GF-D8 (cell line): ENCODE data around the gene ADRB2.
"Not testable (repeated sequence)": the region's sequence is repeated elsewhere in the genome, so short reads cannot be mapped to it uniquely, and the experiment has no call there.

Experiments used
- DNase-seq: peaks from one replicate; lab custom pipeline; 2025; lab: John Stamatoyannopoulos, UW

Gene ADRB2

DNA sequence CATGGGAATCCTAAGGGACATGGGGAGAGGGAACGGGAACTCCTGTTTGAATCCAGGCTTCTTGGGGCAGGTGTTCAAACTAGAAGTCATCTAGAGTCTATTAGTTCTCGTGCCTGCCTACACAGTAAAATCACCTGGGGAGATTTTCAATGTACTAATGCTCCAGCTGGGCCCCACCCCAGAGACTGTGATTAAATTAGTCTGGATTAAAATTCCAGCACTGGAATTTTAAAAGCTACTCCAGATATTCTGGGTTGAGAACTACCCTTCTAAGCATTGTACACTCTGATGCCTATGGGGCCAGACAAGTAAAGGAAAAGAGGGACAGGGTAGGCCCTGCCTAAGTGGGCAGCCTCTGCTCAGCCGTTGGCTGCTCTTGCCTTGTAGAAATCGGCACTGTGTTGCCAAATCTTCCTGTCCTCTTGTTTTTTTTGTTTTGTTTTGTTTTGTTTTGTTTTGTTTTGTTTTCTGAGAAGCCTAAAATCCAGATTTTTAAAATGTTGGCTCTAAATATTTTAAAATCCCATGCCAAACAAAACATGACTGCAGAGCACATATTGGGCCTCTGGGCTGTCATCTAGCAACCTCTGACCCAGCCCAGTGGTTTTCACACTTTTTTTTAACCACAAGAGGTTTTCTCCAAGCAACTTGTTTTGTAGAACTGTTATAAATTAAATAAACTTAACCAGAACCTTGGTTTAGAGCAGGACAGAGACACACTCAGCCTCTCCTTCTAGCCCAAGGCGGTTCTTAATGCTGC lies 29.0 kb downstream of the ADRB2 start:
- DNase-seq, result no peak

DNA sequence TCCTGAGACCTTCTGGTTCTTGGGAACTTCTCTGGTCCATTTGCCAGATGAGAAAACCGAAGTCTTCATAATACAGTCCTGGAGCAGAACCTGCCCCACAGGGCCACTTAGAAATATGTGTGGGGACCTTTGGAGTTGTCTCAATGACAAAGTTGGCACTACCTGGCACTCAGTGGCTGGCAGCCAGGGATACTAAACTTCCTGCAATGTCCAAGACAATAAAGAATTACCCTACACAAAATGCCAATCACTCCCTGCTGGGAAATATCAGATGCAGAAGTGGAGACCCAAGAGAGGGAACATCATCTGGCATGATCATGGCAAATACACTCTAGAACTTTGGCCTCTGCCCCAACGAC lies 29.6 kb downstream of the ADRB2 start:
- DNase-seq, result no peak

DNA sequence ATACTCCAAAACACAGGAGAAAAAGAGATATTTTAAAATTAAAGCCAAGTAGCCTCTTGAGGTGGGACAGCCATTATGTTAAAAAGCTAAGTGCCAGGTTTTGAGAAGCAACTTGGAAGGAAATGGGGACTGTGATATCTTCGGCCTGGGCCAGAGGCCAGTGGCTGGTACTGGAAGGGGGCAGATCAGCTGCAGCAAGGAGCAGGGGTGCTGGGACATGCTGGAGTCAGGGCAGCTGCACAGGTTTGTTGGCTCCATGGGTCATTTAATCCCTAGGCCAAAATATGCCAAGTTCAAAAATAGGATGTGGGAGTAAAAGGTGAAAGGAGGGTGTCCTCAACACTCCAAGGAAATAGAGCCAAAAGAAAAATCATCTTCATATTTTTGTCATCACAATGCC lies 30.0 kb downstream of the ADRB2 start:
- no peak for DNase-seq

DNA sequence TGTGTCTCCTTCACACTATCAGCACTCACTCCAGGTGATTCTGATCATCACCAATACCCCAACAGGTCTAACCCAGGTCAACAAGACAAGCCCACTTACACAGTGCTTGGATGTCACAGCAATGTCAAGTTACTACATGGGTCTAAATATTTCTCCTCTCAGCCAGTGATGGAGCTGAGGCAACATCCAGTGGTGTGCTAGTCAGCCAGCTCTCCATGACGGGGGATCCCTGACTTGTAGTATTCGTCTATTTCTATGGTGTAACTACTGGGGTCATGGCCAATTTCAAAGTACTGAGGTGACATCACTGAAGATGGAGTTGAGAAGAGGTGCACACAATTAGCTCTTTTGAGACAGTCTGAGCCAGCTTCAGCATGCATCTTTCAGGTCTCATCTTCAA lies 31.1 kb downstream of the ADRB2 start:
- no peak for DNase-seq

DNA sequence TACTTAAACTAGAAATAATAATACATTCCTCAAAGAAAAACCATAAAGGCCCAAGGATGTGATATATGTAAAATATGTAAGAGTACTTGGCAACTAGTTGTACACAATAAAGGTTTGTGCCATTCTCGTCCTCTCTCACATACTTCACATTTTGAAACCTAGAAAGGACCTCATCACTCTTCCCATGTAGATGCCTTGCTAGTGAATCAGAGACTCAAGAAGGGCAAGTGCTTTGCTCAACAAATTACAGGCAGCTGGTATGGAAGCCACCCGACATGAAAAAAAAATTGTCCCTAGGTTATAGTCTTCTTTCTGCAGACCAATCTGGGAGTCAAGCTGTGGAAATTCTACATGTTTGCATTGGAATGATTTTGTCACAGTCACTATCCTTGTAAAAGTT lies 31.7 kb downstream of the ADRB2 start:
- DNase-seq, result no peak

DNA sequence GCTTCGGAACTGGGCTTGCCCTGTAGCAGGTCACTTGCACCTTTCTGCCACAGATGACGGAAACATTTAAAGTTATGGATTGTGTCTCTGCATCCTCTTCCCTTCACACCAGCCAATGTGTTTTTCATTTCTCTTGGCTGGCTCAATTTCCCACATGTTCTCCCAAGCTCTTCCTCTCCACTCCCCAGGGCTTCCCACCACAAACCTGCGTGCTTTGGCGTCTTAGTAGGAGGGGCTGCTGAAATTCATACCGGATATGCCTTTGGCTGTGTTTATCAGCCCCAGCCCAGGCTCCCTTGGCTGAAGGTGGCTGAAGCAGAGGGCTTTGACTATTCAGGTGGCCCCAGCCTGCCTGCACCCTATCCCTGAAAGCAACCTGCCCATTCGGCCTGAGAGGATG lies 32.1 kb downstream of the ADRB2 start:
- DNase-seq, result no peak

DNA sequence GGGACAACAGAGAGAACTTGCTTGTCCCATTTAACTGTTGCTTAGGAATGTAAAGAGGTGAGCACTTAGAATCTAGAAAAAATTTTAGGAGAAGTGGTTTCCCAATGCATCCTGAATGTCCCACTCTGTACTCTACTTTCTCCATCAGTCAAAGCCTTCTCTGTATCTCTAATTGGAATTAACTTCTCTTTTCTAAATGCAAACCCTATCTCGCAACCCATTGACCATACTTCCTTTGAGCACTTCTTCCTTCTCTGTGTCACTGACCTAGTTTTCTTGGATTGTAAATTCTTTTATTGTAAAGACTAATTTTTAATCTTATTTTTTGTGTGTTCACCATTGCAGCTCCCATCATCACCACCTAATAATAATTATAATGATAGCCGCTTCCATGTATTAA lies 33.3 kb downstream of the ADRB2 start:
- DNase-seq, result peak; percentile 28

DNA sequence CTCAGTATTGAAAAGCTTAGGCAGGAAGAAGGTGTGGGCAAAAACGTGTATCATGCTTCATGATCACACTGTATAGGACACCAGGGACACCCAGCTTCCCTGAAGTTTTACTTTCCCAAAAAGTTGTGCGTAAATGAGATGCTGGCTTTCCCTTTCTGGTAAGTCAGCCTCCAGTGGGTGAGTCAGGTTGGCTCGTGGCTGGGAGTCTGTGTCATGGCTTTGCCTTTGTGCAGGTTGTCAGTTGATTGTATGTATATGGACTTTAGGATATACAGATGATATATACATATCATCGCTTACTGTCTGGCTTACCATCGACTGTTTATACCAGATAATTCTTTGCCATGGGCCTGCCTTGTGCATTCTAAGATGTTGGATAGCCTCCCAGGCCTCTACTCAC lies 34.2 kb downstream of the ADRB2 start:
- no peak for DNase-seq

DNA sequence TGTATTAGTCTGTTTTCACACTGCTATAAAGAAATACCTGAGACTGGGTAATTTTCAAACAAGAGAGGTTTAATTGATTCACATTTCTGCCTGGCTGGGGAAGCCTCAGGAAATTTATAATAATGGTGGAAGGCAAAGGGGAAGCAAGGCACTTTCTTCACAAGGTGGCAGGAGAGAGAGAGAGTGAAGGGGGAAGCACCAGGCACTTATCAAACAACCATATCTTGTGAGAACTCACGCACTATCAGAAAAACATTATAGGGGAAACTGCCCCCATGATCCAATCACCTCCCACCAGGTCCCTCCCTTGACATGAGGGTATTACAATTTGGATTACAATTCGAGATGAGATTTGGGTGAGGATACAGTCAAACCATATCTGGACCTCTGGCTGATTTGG lies 34.7 kb downstream of the ADRB2 start:
- no peak for DNase-seq

DNA sequence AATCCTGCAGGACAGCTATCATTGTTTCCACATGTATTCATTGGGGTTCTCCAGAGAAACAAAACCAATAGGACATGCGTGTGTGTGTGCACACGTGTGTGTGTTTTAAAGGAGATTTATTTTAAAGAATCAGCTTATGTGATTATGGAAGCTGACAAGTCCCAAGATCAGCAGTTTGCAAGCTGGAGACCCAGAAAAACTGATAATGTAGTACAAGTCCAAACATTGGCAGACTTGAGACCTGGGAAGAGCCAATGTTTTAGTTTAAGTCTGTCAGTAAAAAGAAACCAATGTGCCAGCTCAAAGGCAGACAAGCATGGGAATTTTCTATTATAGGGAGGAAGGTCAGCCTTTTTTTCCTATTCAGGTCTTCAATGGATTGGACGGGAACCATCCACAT lies 35.3 kb downstream of the ADRB2 start:
- DNase-seq, result no peak

DNA sequence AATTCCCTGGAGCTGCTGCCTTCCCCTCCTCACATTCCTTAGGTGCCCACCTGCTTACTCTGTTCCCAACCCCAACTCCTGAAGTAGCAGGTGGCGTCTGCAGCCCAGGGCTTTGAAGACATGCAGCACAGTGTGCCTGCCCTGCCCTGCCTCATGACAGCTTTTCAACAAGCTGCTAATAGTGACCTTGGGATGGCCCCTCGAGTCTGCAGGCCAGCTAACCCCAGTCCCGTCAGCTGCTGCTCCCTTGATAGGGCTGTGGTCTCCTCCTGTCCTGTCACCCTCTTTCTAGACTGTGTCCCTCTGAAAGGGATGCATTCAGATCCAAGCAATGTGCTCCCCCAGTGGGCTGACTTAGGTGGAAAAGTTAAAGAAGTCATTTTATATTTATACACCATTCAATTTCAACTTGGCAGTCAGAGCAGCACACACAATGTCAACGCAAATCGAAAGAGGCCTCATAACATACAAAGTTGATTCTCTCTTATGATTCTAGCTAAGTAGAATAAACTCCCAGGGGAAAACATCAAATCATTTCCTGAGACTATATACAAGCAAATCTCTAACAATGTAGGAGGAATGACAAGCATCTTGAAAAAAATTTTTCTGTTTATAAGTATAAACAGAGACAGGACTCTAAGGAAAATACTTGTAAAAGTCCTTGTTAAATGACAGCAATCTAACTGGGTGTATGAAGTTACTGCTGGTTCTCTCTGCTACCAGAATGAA lies 37.9 kb downstream of the ADRB2 start:
- no peak for DNase-seq

DNA sequence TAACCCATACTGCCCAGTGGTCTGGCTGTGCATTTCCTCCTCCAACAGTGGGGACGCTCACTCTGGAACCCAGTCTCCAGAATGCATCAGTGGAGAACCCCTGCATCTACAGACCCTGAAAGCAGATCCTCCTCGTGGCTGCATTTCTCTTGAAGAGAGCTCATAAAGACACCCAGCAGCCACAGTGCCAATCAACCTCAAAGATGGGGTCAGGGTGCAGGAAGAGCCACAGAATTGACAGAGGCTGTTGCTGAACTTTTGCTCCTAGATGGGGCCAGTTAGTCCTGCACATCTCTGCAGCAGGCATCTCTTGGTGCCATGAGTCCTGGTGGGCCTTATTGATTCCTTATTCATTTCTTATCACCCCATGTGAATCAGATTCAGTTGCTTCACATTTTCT lies 39.6 kb downstream of the ADRB2 start:
- DNase-seq, result no peak

DNA sequence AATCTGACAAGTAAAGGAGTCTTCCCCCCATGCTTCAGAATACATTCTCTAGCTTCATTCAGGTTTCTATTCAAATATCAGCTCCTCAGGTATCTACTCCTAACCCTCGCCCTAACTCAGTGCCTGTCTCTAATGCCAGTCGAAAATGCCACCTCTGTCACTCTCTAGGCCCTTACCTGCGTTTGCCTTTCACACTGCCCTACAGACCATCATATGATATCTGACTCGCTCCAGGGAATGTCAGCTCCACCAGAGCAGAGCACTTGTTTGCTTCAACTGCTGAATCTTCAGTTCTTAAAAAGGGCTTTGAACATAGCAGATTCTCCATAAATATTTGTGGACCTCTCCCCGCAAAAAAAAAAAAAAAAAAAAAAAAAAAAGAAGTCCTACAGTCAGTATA lies 46.7 kb downstream of the ADRB2 start:
- DNase-seq, result no peak

DNA sequence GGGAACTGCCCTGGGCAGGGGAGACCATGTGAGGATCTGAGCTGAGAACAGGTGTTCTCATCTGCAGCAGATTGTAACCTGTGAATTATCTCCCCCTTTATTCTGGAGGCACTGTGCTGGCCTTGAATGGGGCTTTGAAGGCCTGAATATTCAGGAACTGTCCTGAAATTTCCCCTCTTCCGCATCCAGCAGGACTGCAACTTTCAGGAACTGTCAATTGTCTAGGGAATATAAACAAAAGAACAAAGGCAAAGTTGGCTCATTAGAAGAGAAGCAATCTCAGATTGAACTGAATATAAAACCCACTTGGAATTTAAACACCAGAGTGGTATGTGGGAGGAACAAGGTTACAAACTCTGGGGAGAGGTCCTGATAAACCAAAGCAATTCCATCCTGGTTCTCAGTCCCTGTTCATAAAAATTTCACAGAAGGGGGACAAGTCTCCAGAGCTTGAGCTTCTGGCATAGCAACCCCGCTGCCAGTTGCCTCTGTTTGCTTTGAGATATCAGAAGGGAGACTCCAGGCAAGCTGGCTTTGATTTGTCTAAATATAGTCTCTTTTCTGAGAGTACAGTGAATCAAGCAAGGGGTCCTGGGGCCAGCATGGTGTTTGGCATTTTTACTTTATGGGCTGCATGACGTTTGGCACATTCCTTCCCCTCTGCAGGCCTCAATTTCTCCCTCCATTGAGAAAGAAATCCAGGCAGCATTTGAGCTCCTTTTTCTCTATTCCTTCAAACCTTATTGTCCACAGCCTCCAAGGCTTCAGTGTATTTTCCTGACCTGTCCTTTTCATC lies 47.5 kb downstream of the ADRB2 start:
- DNase-seq, result no peak

DNA sequence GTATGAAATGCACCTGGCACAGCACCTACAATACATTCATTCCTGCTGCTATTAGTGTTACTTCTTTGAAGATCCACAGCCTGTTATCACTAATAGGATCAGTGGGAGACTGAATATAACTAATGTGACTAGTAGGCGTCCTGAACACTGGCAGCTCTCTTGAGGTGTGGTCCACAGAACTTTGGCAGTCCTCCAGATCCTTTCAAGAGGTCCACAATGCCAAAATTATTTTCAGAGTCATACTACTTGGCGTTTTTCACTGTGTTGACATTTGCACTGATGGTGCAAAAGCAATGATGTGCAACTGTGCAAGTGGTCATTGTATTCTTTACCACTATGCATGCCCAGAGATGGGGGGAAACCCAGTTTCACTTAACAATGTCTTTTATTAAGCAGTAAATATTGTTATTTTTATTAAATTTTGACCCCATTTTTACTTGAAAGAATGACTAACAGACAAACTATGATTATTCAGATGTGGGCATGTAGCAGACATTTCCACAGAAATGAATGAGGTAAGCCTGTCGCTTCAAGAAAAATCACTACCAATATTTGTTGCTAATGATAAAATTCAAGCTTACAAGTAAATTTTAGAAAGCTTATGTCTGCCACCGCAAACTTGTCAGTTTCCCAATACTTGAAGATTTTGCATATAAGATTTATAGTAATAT lies 48.9 kb downstream of the ADRB2 start:
- no peak for DNase-seq

DNA sequence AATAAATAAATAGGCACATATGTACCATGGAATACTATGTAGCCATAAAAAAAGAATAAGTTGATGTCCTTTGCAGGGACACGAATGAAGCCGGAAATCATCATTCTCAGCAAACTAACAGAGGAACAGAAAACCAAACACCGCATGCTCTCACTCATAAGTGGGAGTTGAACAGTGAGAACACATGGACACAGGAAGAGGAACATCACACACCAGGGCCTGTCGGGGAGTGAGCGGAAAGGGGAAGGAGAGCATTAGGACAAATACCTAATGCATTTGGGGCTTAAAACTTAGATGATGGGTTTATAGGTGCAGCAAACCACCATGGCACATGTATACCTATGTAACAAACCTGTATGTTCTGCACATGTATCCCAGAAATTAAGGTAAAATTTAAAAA lies 51.0 kb downstream of the ADRB2 start:
- DNase-seq, result not testable (repeated sequence)
